ENCODE measurements around the gene POMZP3.
A peak's percentile ranks its signal among the peaks of the same experiment; 100 is the strongest.
"Not testable (repeated sequence)": the region's sequence is repeated elsewhere in the genome, so short reads cannot be mapped to it uniquely, and the experiment has no call there.

Gene POMZP3

GRCh38 chr7:76606027-76606426 lies 21.1 kb downstream of the POMZP3 start:
- not testable (repeated sequence) for H3K36me3 ChIP-seq; H3K4me3 ChIP-seq (ENCODE audit: low read depth, low read length); H3K27me3 ChIP-seq; H3K9me3 ChIP-seq; H3K4me1 ChIP-seq
- peak; percentile 58 for DNase-seq

GRCh38 chr7:76600650-76601049 lies 26.4 kb downstream of the POMZP3 start:
- H3K27me3 ChIP-seq; H3K9me3 ChIP-seq; H3K36me3 ChIP-seq; H3K4me3 ChIP-seq (ENCODE audit: low read depth, low read length); H3K4me1 ChIP-seq; DNase-seq: not testable (repeated sequence)

GRCh38 chr7:76600116-76600482 lies 27.0 kb downstream of the POMZP3 start:
- DNase-seq; H3K4me3 ChIP-seq (ENCODE audit: low read depth, low read length); H3K36me3 ChIP-seq; H3K27me3 ChIP-seq; H3K4me1 ChIP-seq; H3K9me3 ChIP-seq: not testable (repeated sequence)

- H3K27me3 ChIP-seq; H3K4me3 ChIP-seq (ENCODE audit: low read depth, low read length); H3K4me1 ChIP-seq; H3K9me3 ChIP-seq; DNase-seq; H3K36me3 ChIP-seq: not testable (repeated sequence)
Observed at GRCh38 chr7:76598590-76599264, 28.4 kb downstream of the POMZP3 start.

- H3K9me3 ChIP-seq; DNase-seq; H3K36me3 ChIP-seq; H3K4me1 ChIP-seq; H3K4me3 ChIP-seq (ENCODE audit: low read depth, low read length); H3K27me3 ChIP-seq: not testable (repeated sequence)
Observed at GRCh38 chr7:76597288-76597687, 29.8 kb downstream of the POMZP3 start.

- not testable (repeated sequence) for H3K27me3 ChIP-seq, DNase-seq
Observed at GRCh38 chr7:76592694-76593093, 34.4 kb downstream of the POMZP3 start.

GRCh38 chr7:76591602-76592304 lies 35.3 kb downstream of the POMZP3 start:
- H3K36me3 ChIP-seq; H3K9me3 ChIP-seq; H3K4me1 ChIP-seq; DNase-seq; H3K4me3 ChIP-seq (ENCODE audit: low read depth, low read length); H3K27me3 ChIP-seq: not testable (repeated sequence)

More at GRCh38 chr7:76592694-76593093, 34.4 kb downstream of the POMZP3 start:
- not testable (repeated sequence) for H3K4me1 ChIP-seq; H3K4me3 ChIP-seq (ENCODE audit: low read depth, low read length); H3K9me3 ChIP-seq; H3K36me3 ChIP-seq

GRCh38 chr7:76591033-76591432 lies 36.0 kb downstream of the POMZP3 start:
- H3K4me1 ChIP-seq; H3K27me3 ChIP-seq; DNase-seq; H3K36me3 ChIP-seq; H3K4me3 ChIP-seq (ENCODE audit: low read depth, low read length); H3K9me3 ChIP-seq: not testable (repeated sequence)

GRCh38 chr7:76588586-76588985 lies 38.5 kb downstream of the POMZP3 start:
- not testable (repeated sequence) for H3K4me3 ChIP-seq (ENCODE audit: low read depth, low read length); H3K9me3 ChIP-seq; H3K4me1 ChIP-seq; H3K27me3 ChIP-seq; H3K36me3 ChIP-seq; DNase-seq

- not testable (repeated sequence) for H3K9me3 ChIP-seq; H3K4me3 ChIP-seq (ENCODE audit: low read depth, low read length); H3K4me1 ChIP-seq; H3K27me3 ChIP-seq; DNase-seq; H3K36me3 ChIP-seq
Observed at GRCh38 chr7:76586585-76587315, 40.3 kb downstream of the POMZP3 start.

GRCh38 chr7:76583636-76584281 lies 43.3 kb downstream of the POMZP3 start:
- H3K4me1 ChIP-seq; DNase-seq; H3K27me3 ChIP-seq; H3K36me3 ChIP-seq; H3K4me3 ChIP-seq (ENCODE audit: low read depth, low read length); H3K9me3 ChIP-seq: not testable (repeated sequence)

- not testable (repeated sequence) for H3K27me3 ChIP-seq; H3K9me3 ChIP-seq; H3K4me3 ChIP-seq (ENCODE audit: low read depth, low read length); H3K36me3 ChIP-seq; H3K4me1 ChIP-seq
- peak; percentile 28 for DNase-seq
Observed at GRCh38 chr7:76582848-76583631, 44.0 kb downstream of the POMZP3 start.

- H3K4me1 ChIP-seq; H3K27me3 ChIP-seq; H3K36me3 ChIP-seq; DNase-seq; H3K4me3 ChIP-seq (ENCODE audit: low read depth, low read length); H3K9me3 ChIP-seq: not testable (repeated sequence)
Observed at GRCh38 chr7:76575919-76576655, 51.0 kb downstream of the POMZP3 start.

GRCh38 chr7:76575431-76575830 lies 51.6 kb downstream of the POMZP3 start:
- not testable (repeated sequence) for DNase-seq; H3K4me1 ChIP-seq; H3K36me3 ChIP-seq; H3K4me3 ChIP-seq (ENCODE audit: low read depth, low read length); H3K9me3 ChIP-seq; H3K27me3 ChIP-seq

- H3K4me1 ChIP-seq, H3K27me3 ChIP-seq, H3K9me3 ChIP-seq: not testable (repeated sequence)
Observed at GRCh38 chr7:76572296-76572695, 54.8 kb downstream of the POMZP3 start.

More at GRCh38 chr7:76572296-76572695, 54.8 kb downstream of the POMZP3 start:
- not testable (repeated sequence) for H3K4me3 ChIP-seq (ENCODE audit: low read depth, low read length); H3K36me3 ChIP-seq; DNase-seq
